Measurements from ENCODE around the gene ARHGAP1. TPM values are rescaled to one million over a fixed set of nuclear protein-coding genes. Genes with fewer than 3 reads are reported as not detected.
A peak's percentile ranks its signal among the peaks of the same experiment; 100 is the strongest.

The ARHGAP1 gene
- total RNA-seq = 100 to 1,000 TPM; 106 to 159 TPM

DNA sequence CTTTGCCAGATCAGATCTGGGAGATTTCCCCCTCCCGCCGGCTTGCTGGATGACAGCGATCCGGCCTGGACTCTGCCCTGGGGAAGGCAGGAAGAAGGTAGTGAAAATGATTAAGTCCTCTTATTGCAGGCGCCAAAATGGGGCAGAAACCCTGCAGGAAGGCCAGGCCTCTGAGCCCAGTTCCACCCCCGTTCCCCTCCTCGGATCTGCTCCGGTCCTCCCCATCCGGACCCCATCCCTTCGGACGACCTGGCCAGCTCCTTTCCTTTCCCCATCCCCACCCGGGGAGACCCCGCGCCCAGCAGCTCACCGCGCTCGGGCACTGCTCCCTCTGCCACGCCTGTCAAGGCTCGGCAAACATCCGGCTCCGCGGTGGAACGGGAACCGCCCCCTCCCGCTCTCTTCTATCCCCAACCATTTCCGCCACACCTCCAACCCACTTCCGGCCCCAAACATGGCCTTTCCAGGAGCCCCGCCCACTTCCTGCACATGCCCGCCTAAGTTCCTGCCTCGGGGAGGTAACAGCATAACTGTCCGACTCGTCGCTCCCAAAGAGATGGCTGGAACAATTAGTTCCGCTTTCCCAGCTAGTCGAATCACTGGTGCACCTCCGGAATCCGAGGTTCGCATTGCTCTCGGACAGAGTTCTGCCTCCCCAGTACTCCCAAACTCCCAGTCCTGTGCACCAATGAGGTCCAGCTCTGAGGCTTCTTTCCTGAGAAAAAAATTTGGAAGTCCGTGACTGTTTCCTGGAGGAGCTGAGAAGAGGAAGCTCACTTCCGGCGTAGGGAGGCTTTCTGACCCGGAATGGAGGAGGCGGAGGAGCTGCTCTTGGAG is at the start of gene ARHGAP1, which contains the start of gene ZNF408:
ARHGAP1 (minus strand) TSS at position 379 of the 837 bp plus-strand sequence. CDS start 4,512 bp downstream, outside the sequence.
ZNF408 (plus strand) TSS at position 791 of the 837 bp plus-strand sequence; CDS start at position 808, 17 bp downstream.
- peak; percentile 91 for ATAC-seq (ENCODE audit: insufficient number of reproducible peaks, low FRiP score, low read depth)
- Histone ChIP-seq H3K27me3 (replicated peaks; ENCODE audit: insufficient read depth) (no peaks in the 10 kb centered on the region), H3K4me3 (peak within 1 kb of the TSS; percentile 92), H3K4me1 (ENCODE audit: control insufficient read depth in 1 of 2, low read depth in 2 of 2) (peaks cover 49 to 63% of the 10 kb centered on the region in 2 donors), H3K9me3 (no peaks in the 10 kb centered on the region), H3K27ac (peak within 1 kb of the TSS; percentile 95 to 96), H3K36me3 (peaks cover 41% of the 10 kb centered on the region)
- no peak for TF ChIP-seq CTCF (IDR thresholded peaks at IDR 0.05)
- peak; percentile 99 for DNase-seq (ENCODE audit: low spot score)

- no peaks in the 10 kb centered on the region for H3K27me3 ChIP-seq (replicated peaks; ENCODE audit: insufficient read depth)
- TF ChIP-seq CTCF (IDR thresholded peaks at IDR 0.05) = no peak
- no peaks in the 10 kb centered on the region for H3K9me3 ChIP-seq
- peaks cover 67% of the 10 kb centered on the region for H3K36me3 ChIP-seq
- H3K27ac ChIP-seq = no peak overlapping the region
- H3K4me1 ChIP-seq (ENCODE audit: control insufficient read depth in 1 of 2, low read depth in 2 of 2) = no peaks in the 10 kb centered on the region
- ATAC-seq (ENCODE audit: insufficient number of reproducible peaks, low FRiP score, low read depth) = no peak
- DNase-seq (ENCODE audit: low spot score) = no peak
- no peak overlapping the region for H3K4me3 ChIP-seq
Measured at GRCh38 chr11:46747150-46747549, 46.7 kb upstream of the ARHGAP1 start.

DNA sequence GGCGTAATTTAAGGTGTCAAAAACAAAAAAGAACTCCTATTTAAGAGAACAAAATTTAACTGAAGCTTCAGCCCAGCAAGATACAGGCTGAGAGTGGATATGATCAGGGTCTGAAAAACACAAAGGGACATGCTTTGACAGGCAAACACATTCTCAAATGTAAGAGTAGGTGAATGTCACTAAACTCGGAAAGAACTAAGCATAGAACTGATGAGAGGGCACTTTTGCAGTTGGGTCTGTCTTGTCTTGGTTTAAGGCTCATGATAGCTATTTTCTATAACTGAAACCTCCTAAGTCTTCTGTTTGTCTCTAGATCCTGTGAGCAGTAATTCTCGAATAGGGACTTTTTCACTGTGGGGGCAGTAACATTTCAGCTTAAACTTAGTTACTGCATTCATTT is 45.6 kb upstream of the ARHGAP1 start:
- H3K4me1 ChIP-seq (ENCODE audit: control insufficient read depth in 1 of 2, low read depth in 2 of 2) = no peaks in the 10 kb centered on the region
- no peak for ATAC-seq (ENCODE audit: insufficient number of reproducible peaks, low FRiP score, low read depth)

DNA sequence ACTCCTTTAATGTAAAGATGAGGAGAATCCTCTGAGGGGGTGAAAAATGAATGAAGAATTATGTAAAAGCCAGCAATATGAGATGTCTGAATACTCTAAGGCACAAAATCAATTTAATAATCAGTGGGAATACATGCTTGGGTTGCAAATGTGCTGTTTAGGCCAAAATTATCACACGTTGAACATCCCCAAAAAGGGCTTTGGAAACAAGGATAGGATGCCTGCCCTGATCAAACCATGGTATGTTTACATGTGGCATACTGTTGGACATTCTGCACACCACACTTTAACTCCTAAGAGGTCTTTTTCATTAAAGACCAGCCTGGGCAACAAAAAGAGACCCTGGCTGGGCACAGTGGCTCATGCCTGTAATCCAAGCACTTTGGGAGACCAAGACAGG is 44.9 kb upstream of the ARHGAP1 start:
- Histone ChIP-seq H3K27ac (no peak overlapping the region), H3K4me3 (no peak overlapping the region), H3K4me1 (ENCODE audit: control insufficient read depth in 1 of 2, low read depth in 2 of 2) (no peaks in the 10 kb centered on the region), H3K9me3 (no peaks in the 10 kb centered on the region), H3K27me3 (replicated peaks; ENCODE audit: insufficient read depth) (no peaks in the 10 kb centered on the region), H3K36me3 (peaks cover 54% of the 10 kb centered on the region)
- DNase-seq (ENCODE audit: low spot score) (no peak), ATAC-seq (ENCODE audit: insufficient number of reproducible peaks, low FRiP score, low read depth) (no peak)
- TF ChIP-seq CTCF (IDR thresholded peaks at IDR 0.05) = no peak

More for the DNA sequence above, 45.6 kb upstream of the ARHGAP1 start:
- peaks cover 61% of the 10 kb centered on the region for H3K36me3 ChIP-seq
- no peak overlapping the region for H3K27ac ChIP-seq
- no peak for DNase-seq (ENCODE audit: low spot score)
- TF ChIP-seq CTCF (IDR thresholded peaks at IDR 0.05) = no peak
- no peak overlapping the region for H3K4me3 ChIP-seq
- H3K9me3 ChIP-seq = no peaks in the 10 kb centered on the region
- H3K27me3 ChIP-seq (replicated peaks; ENCODE audit: insufficient read depth) = no peaks in the 10 kb centered on the region

GRCh38 chr11:46743693-46744339 is 43.4 kb upstream of the ARHGAP1 start:
- Histone ChIP-seq H3K27me3 (replicated peaks; ENCODE audit: insufficient read depth) (no peaks in the 10 kb centered on the region), H3K36me3 (peaks cover 40% of the 10 kb centered on the region), H3K4me3 (no peak overlapping the region), H3K4me1 (ENCODE audit: control insufficient read depth in 1 of 2, low read depth in 2 of 2) (no peaks in the 10 kb centered on the region), H3K9me3 (no peaks in the 10 kb centered on the region), H3K27ac (peak overlapping the region in 1 of 2 donors; percentile 80)
- TF ChIP-seq CTCF (IDR thresholded peaks at IDR 0.05) = no peak
- ATAC-seq (ENCODE audit: insufficient number of reproducible peaks, low FRiP score, low read depth) = no peak
- DNase-seq (ENCODE audit: low spot score) = no peak
